Testis (tissue), 2 donors: Measurements from ENCODE around the gene PCP4L1.

Experiments used
- POLR2A ChIP-seq: fragments of 450-650 bp; IDR thresholded peaks from one replicate; pipeline ENCODE4 v1.6.1; 2017; ENCODE audit warnings: antibody characterized with exemption, mild to moderate bottlenecking, moderate library complexity
- TF ChIP-seq, protein P1 (sequence below), 3 experiments: fragments of 450-650 bp in 2 of 3; fragments of 200-600 bp in 1 of 3; sonication (generic) in 1 of 3; IDR thresholded peaks; one replicate each; pipeline ENCODE4 v1.5.1; 2016 to 2019; ENCODE audit warnings: antibody characterized with exemption in 3 of 3, mild to moderate bottlenecking in 2 of 3, moderate library complexity in 1 of 3

DNA sequence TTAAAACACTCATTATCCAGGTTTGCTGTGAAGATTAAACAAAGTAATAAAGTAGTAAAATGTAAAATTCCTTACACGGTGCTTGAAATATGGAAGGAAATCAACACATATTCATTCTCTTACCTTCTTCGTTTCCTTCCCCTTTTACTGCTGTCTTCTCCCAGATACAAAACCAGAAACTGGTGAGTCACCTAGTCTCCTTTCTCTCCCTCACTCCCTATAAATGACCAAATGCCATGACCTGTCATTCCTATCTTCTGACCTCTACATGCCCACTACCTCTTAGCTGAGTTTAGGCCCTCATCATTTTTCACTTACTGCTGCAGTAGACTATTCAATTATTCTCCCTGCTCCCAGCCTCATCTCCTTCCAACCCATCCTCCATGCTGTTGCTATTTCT lies 16.2 kb upstream of the PCP4L1 start:
- no peak for TF ChIP-seq POLR2A
- TF ChIP-seq, protein P1, sequence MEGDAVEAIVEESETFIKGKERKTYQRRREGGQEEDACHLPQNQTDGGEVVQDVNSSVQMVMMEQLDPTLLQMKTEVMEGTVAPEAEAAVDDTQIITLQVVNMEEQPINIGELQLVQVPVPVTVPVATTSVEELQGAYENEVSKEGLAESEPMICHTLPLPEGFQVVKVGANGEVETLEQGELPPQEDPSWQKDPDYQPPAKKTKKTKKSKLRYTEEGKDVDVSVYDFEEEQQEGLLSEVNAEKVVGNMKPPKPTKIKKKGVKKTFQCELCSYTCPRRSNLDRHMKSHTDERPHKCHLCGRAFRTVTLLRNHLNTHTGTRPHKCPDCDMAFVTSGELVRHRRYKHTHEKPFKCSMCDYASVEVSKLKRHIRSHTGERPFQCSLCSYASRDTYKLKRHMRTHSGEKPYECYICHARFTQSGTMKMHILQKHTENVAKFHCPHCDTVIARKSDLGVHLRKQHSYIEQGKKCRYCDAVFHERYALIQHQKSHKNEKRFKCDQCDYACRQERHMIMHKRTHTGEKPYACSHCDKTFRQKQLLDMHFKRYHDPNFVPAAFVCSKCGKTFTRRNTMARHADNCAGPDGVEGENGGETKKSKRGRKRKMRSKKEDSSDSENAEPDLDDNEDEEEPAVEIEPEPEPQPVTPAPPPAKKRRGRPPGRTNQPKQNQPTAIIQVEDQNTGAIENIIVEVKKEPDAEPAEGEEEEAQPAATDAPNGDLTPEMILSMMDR (IDR thresholded peaks at IDR 0.05), result no peak
